LNCAP (cell line): ENCODE results near the gene PCDH17.

Experiments used
- TF ChIP-seq, protein P1 (sequence below): fragments of 450-650 bp; IDR thresholded peaks from 2 replicates; pipeline ENCODE4 v1.5.1; 2017; ENCODE audit warnings: mild to moderate bottlenecking

The PCDH17 gene

GRCh38 chr13:57673197-57673596, 41.7 kb downstream of the PCDH17 start:
- TF ChIP-seq, protein P1, sequence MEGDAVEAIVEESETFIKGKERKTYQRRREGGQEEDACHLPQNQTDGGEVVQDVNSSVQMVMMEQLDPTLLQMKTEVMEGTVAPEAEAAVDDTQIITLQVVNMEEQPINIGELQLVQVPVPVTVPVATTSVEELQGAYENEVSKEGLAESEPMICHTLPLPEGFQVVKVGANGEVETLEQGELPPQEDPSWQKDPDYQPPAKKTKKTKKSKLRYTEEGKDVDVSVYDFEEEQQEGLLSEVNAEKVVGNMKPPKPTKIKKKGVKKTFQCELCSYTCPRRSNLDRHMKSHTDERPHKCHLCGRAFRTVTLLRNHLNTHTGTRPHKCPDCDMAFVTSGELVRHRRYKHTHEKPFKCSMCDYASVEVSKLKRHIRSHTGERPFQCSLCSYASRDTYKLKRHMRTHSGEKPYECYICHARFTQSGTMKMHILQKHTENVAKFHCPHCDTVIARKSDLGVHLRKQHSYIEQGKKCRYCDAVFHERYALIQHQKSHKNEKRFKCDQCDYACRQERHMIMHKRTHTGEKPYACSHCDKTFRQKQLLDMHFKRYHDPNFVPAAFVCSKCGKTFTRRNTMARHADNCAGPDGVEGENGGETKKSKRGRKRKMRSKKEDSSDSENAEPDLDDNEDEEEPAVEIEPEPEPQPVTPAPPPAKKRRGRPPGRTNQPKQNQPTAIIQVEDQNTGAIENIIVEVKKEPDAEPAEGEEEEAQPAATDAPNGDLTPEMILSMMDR = no peak

GRCh38 chr13:57675526-57675925, 44.0 kb downstream of the PCDH17 start:
- TF ChIP-seq, protein P1 = no peak

DNA sequence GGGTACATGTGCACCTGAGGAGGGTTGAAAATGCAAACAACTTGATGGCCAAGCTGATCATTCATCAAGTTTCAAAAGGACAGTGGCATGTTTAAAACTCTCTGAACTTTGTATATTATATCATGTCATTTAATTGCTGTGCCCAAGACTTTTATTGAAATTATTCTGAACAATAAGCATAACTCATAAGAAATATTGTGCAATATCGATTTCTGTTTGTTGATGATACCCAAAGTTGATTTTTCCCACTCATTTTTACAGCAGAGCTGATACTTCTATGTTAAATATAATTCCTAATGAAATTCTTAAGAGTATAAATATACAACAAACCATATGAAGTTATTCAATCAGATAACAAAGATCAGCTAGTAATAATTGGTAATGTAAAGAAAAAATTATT, 49.1 kb downstream of the PCDH17 start:
- TF ChIP-seq, protein P1 = no peak

DNA sequence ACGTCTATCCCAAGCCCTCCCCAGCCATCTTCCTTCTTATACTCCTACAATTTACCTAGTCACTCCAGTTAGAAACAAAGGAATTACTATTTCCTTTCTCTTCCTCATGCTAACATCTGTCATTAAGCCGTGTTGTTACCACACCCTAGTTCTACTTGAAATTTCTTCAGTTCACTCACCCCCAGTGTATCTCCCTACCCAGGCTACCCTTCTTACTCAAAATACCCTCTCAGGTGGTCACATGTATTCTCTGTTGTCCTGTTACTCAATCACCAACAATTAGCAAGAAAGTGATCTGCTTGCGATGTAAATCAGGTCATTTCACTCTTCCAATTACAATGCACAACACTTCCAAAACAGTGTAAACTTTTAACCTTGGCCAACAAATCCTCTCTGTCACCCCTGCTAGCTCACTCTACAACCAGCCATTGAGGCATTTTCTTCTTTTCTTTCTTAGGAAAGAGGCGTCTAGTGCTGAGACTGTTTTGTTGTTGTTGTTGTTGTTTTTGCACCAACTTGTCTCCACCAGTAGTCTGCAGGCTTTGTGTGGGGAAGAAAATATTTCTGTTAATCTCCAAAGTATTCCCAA, 50.7 kb downstream of the PCDH17 start:
- TF ChIP-seq, protein P1 = no peak

GRCh38 chr13:57698851-57699250, 67.3 kb downstream of the PCDH17 start:
- TF ChIP-seq, protein P1 = no peak

- TF ChIP-seq, protein P1 = no peak
Observed at GRCh38 chr13:57704031-57704430, 72.5 kb downstream of the PCDH17 start.

- TF ChIP-seq, protein P1 = peak; percentile 43
Observed at GRCh38 chr13:57716295-57716694, 84.8 kb downstream of the PCDH17 start.
